Activated B cell treated with CpG ODN at 0.5 μM for 24 hours (primary cell): Measurements from ENCODE around the gene SLAMF1. TPM values are rescaled to one million over a fixed set of nuclear protein-coding genes. Genes with fewer than 3 reads are reported as not detected.
"Not testable (repeated sequence)": the region's sequence is repeated elsewhere in the genome, so short reads cannot be mapped to it uniquely, and the experiment has no call there.

ENCODE experiments used
- ATAC-seq: fragments of 200-7000 bp; cut with Tn5 transposase; one replicate; pipeline ENCODE4 v1.10.0; 2021; ENCODE audit warnings: low read depth, mild to moderate bottlenecking, moderate library complexity
- CTCF ChIA-PET: fragments of 350-600 bp; sonication (Branson Sonifier 250); formaldehyde crosslinking; loops from one replicate; lab custom pipeline; 2021; ENCODE audit warnings: antibody characterized with exemption; lab: Charles Lee
- POLR2A ChIA-PET: fragments of 350-600 bp; sonication (Branson Sonifier 250); formaldehyde crosslinking; loops from one replicate; lab custom pipeline; 2021; ENCODE audit warnings: antibody characterized with exemption; lab: Charles Lee
- DNase-seq: peaks from one replicate; pipeline ENCODE4 v3.0.0; 2022
- H3K27ac Mint-ChIP-seq: one replicate; pipeline ENCODE4 v1.8.0; 2020; ENCODE audit warnings: mixed read lengths
- H3K27me3 Mint-ChIP-seq: one replicate; pipeline ENCODE4 v1.8.0; 2021; ENCODE audit warnings: mixed read lengths
- H3K36me3 Mint-ChIP-seq: one replicate; pipeline ENCODE4 v1.8.0; 2021; ENCODE audit warnings: low read depth, mixed read lengths
- H3K4me1 Mint-ChIP-seq: one replicate; pipeline ENCODE4 v1.8.0; 2021; ENCODE audit warnings: mixed read lengths
- H3K4me3 Mint-ChIP-seq: one replicate; pipeline ENCODE4 v1.8.0; 2020; ENCODE audit warnings: mild to moderate bottlenecking, mixed read lengths
- H3K9me3 Mint-ChIP-seq: one replicate; pipeline ENCODE4 v1.8.0; 2020; ENCODE audit warnings: mixed read lengths
- intact Hi-C: fragments of 100-400 bp; cut with micrococcal nuclease; formaldehyde crosslinking; loops from one replicate; pipeline ENCODE4 v1.15.1; 2024
- total RNA-seq: library from RNA; stranded (reverse); gene quantifications from 2 replicates; pipeline ENCODE4 v1.2.3, GENCODE V29; 2022
- TF ChIP-seq, protein P1 (sequence below): fragments of 200-600 bp; IDR thresholded peaks from one replicate; pipeline ENCODE4 v1.8.0; 2022; ENCODE audit warnings: antibody characterized with exemption, mild to moderate bottlenecking

The SLAMF1 gene, protein sequence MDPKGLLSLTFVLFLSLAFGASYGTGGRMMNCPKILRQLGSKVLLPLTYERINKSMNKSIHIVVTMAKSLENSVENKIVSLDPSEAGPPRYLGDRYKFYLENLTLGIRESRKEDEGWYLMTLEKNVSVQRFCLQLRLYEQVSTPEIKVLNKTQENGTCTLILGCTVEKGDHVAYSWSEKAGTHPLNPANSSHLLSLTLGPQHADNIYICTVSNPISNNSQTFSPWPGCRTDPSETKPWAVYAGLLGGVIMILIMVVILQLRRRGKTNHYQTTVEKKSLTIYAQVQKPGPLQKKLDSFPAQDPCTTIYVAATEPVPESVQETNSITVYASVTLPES
- total RNA-seq = 85.7 and 91.7 TPM in 2 replicates

DNA sequence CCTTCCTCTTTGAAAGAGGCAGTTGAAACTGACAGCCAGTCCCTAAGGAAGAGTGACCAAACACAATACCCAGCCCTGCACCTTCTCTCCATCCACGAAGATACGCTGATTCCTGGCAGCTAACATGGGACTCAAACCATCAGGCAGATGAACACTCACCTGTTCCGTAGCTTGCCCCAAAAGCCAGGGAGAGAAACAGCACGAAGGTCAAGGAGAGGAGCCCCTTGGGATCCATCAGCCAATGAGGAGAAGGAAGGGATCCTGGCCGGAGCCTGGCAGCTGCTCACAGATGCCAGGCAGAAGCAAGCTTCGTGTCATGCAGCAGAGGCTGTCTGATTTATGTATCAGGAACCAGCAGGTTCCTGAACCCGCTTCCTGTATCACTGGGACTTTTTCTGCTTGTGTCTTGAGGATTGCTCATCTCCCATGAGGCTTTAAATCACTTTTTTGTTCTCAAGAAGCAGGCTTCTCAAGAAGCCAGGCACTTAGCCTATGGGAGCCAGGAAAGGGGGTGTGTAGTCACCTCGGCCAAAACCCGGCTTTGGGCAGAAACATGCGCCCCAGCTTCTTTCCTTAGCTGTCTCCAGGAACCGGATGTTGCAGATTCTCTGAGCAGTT, at the start of gene SLAMF1:
TSS of gene SLAMF1 (minus strand) at position 334 of the 618 bp plus-strand sequence. CDS start at position 235, 99 bp downstream.
- ChIA-PET CTCF (interaction anchor here (0.7 to 2.5 kb wide), 8 partner anchors 17 to 307 kb away, joined by 3 to 10 read pairs (median 4); no protein-coding TSS in a partner anchor), POLR2A (interaction anchor here (0.5 to 3.0 kb wide), 18 partner anchors 14 to 143 kb away, joined by 3 to 21 read pairs (median 4); partner anchors contain the start of genes CD48 and SLAMF6)
- TF ChIP-seq, protein P1, sequence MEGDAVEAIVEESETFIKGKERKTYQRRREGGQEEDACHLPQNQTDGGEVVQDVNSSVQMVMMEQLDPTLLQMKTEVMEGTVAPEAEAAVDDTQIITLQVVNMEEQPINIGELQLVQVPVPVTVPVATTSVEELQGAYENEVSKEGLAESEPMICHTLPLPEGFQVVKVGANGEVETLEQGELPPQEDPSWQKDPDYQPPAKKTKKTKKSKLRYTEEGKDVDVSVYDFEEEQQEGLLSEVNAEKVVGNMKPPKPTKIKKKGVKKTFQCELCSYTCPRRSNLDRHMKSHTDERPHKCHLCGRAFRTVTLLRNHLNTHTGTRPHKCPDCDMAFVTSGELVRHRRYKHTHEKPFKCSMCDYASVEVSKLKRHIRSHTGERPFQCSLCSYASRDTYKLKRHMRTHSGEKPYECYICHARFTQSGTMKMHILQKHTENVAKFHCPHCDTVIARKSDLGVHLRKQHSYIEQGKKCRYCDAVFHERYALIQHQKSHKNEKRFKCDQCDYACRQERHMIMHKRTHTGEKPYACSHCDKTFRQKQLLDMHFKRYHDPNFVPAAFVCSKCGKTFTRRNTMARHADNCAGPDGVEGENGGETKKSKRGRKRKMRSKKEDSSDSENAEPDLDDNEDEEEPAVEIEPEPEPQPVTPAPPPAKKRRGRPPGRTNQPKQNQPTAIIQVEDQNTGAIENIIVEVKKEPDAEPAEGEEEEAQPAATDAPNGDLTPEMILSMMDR = no peak
- peaks cover 51% of the 10 kb centered on the region for H3K36me3 Mint-ChIP-seq
- peak within 1 kb of the TSS; percentile 95 for H3K4me3 Mint-ChIP-seq
- intact Hi-C loops = loop anchor here (1.0 to 2.0 kb wide), 3 partner anchors 9 to 20 kb away; no protein-coding TSS in a partner anchor
- H3K4me1 Mint-ChIP-seq = peaks cover 88% of the 10 kb centered on the region
- no peaks in the 10 kb centered on the region for H3K27me3 Mint-ChIP-seq
- H3K27ac Mint-ChIP-seq = peak within 1 kb of the TSS; percentile 91
- ATAC-seq (peak; percentile 84), DNase-seq (peak; percentile 35)
- H3K9me3 Mint-ChIP-seq = no peaks in the 10 kb centered on the region

DNA sequence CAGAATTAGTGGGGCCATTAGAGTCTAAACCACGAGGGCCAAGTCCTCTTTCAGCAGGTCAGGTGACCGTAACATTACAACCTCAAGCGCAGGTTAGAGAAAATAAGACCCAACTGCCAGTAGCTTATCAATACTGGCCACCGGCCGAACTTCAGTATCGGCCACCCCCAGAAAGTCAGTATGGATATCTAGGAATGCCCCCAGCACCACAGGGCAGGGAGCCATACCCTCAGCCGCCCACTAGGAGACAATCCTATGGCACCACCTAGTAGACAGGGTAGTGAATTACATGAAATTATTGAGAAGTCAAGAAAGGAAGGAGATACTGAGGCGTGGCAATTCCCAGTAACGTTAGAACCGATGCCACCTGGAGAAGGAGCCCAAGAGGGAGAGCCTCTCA, 45.5 kb upstream of the SLAMF1 start:
- H3K4me3 Mint-ChIP-seq, H3K9me3 Mint-ChIP-seq, intact Hi-C loops, H3K27me3 Mint-ChIP-seq, POLR2A ChIA-PET, ATAC-seq, DNase-seq: not testable (repeated sequence)
- Mint-ChIP-seq H3K4me1 (peaks cover 72% of the 10 kb centered on the region), H3K36me3 (peaks cover 66% of the 10 kb centered on the region), H3K27ac (peak overlapping the region; percentile 59)
- CTCF ChIA-PET = interaction anchor here (1.1 to 1.8 kb wide), 3 partner anchors 11 to 264 kb away, joined by 3 to 9 read pairs (median 3); no protein-coding TSS in a partner anchor

DNA sequence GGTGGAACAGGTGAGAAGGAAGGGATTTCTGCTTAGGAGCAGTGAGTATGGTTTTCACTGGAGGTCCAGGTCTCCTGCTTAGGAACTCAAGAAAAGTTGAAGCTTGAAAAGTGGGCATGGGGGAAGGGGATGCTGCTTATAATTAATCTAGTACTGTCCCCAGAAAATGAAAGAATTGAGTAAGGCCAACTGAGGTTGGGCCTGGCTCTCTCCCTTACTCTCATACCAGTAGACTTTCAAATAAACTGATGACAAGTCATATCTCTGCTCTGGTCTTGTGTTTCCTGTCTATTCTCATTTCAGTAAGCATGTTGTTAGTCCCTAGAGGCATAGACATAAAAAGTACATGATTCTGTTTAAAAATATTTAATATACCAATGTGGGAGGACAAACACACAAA, 38.4 kb upstream of the SLAMF1 start:
- Mint-ChIP-seq H3K27me3 (no peaks in the 10 kb centered on the region), H3K36me3 (peaks cover 99% of the 10 kb centered on the region), H3K4me3 (peak overlapping the region; percentile 21), H3K27ac (peak overlapping the region; percentile 78), H3K9me3 (peaks cover 9% of the 10 kb centered on the region), H3K4me1 (peaks cover 80% of the 10 kb centered on the region)
- TF ChIP-seq, protein P1 = no peak
- intact Hi-C loops = loop anchor here (2.0 kb wide), 1 partner anchor 20 kb away; no protein-coding TSS in a partner anchor
- ChIA-PET POLR2A (interaction anchor here (1.4 to 1.8 kb wide), 2 partner anchors 22 to 26 kb away, joined by 4 to 7 read pairs; partner anchors contain the start of gene CD48), CTCF (interaction anchor here (1.2 to 1.7 kb wide), 3 partner anchors 10 to 41 kb away, joined by 3 to 10 read pairs (median 5); no protein-coding TSS in a partner anchor)
- ATAC-seq (peak; percentile 46), DNase-seq (no peak)

DNA sequence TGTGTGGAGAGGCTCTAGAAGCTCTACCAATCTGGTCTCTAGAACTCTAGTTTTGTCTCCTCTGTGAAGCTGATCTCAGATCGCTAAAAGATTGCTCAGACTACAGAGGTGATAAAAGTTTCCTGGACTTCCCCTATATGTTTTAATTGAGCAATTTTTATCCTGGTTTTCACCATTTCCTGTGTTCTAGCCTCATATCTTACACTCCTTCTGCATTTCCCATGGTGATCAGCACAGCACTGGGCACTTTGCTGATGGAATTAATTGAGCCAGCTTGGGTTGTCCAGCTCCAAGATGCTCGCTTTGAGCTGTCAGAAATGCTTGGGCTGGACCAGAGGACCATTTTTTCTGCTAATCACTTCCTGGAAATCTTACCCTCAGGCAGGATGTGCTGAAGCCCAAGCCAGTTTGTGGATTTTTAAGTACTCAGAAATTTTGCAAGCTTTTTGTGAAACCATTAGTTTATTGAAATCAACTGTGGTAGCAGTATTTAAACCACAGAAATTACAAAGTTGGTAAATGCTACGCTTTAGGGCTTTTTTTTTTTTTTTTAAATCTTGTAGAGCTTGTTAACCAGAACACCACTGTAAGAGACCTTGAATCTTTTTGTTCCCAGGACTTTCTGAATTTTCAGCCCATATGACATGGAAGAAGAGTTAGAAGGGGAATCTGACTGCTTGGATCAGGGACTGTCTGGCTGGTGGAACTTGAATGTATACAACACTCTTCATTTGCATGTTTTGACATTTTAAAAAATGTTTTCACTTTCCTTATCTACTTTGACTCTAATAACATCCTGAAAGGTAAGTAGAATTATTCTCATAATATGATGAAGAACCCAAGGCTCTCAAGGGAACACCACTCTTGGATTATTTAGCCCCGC, 36.4 kb upstream of the SLAMF1 start:
- Mint-ChIP-seq H3K36me3 (peaks cover 98% of the 10 kb centered on the region), H3K9me3 (peaks cover 9% of the 10 kb centered on the region), H3K27me3 (no peaks in the 10 kb centered on the region), H3K4me1 (peaks cover 66% of the 10 kb centered on the region), H3K27ac (peak overlapping the region; percentile 78), H3K4me3 (peak overlapping the region; percentile 19)
- ATAC-seq = peak; percentile 16
- intact Hi-C loops = no loop called here
- TF ChIP-seq, protein P1 = no peak
- ChIA-PET CTCF (interaction anchor here (0.6 to 7.5 kb wide), 19 partner anchors 8 to 307 kb away, joined by 3 to 46 read pairs (median 7); partner anchors contain the start of genes CD48 and ITLN2), POLR2A (interaction anchor here (0.6 to 2.3 kb wide), 13 partner anchors 9 to 307 kb away, joined by 3 to 12 read pairs (median 4); partner anchors contain the start of gene CD48)
- no peak for DNase-seq

DNA sequence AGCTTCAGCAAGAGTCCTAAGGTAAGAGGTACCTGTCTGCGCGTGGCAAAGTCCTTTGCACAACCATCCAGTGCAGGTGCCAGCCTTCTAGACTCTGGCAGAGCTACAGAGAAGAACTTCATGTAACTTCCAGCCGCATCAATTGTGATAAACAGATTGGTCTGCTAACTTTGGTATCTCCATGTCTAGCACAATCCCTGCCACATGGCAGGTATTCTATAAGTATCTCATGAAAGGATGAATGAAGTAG, 35.0 kb upstream of the SLAMF1 start:
- ATAC-seq (no peak), DNase-seq (no peak)
- TF ChIP-seq, protein P1 = no peak
- H3K4me3 Mint-ChIP-seq = no peak overlapping the region
- peak overlapping the region; percentile 79 for H3K27ac Mint-ChIP-seq
- H3K27me3 Mint-ChIP-seq = no peaks in the 10 kb centered on the region
- peaks cover 98% of the 10 kb centered on the region for H3K36me3 Mint-ChIP-seq
- intact Hi-C loops = loop anchor here (1.0 kb wide), 5 partner anchors 45 to 308 kb away; no protein-coding TSS in a partner anchor
- peaks cover 55% of the 10 kb centered on the region for H3K4me1 Mint-ChIP-seq
- ChIA-PET CTCF (interaction anchor here (0.6 to 7.5 kb wide), 19 partner anchors 10 to 308 kb away, joined by 3 to 46 read pairs (median 6); partner anchors contain the start of genes CD48 and ITLN2), POLR2A (interaction anchor here (1.1 kb wide), 1 partner anchor 26 kb away, joined by 6 read pairs; no protein-coding TSS in a partner anchor)
- H3K9me3 Mint-ChIP-seq = peaks cover 6% of the 10 kb centered on the region
